Panc1 (cell line): ENCODE measurements around the gene PTPRF. TPM values are rescaled to one million over a fixed set of nuclear protein-coding genes. Genes with fewer than 3 reads are reported as not detected.

ENCODE experiments used
- ATAC-seq: fragments of 200-7000 bp; cut with Tn5 transposase; 2 replicates; pipeline ENCODE4 v1.9.1; 2020; ENCODE audit warnings: mild to moderate bottlenecking, moderate library complexity
- BruUV-seq: library from RNA; stranded (reverse); fragments of 400-500 nt; replicated peaks from 2 replicates; lab custom pipeline; 2021; lab: Mats Ljungman, UMichigan
- CTCF ChIA-PET: fragments of 300-600 bp; sonication (Branson Sonifier 250); formaldehyde crosslinking; loops from one replicate; lab custom pipeline; 2022; ENCODE audit warnings: antibody characterized with exemption; lab: Charles Lee
- POLR2A ChIA-PET: fragments of 300-600 bp; sonication (Branson Sonifier 250); formaldehyde crosslinking; loops from one replicate; lab custom pipeline; 2022; ENCODE audit warnings: antibody characterized with exemption; lab: Charles Lee
- DNase-seq: peaks from one replicate; pipeline ENCODE4 v3.0.0-alpha.2; 2010; ENCODE audit warnings: low read depth, low spot score
- H3K27ac ChIP-seq: 2 replicates; pipeline ENCODE4 v1.5.1; 2011; ENCODE audit warnings: mild to moderate bottlenecking, low read length, inconsistent platforms
- H3K27me3 ChIP-seq: fragments of 200-500 bp; sonication (Bioruptor generic); 2 replicates; pipeline ENCODE4 v1.6.0; 2014; ENCODE audit warnings: low read length, inconsistent platforms; ENCODE audit not compliant: control insufficient read depth, insufficient read depth
- H3K36me3 ChIP-seq: fragments of 200-500 bp; sonication (Bioruptor generic); 2 replicates; pipeline ENCODE4 v1.5.1; 2014; ENCODE audit warnings: inconsistent platforms, mild to moderate bottlenecking, low read length, moderate library complexity; ENCODE audit not compliant: control insufficient read depth, insufficient read depth
- H3K4me1 ChIP-seq: 2 replicates; pipeline ENCODE4 v1.5.1; 2011; ENCODE audit warnings: inconsistent platforms, mild to moderate bottlenecking, low read length, moderate library complexity; ENCODE audit not compliant: control insufficient read depth, insufficient read depth
- H3K4me3 ChIP-seq, 2 experiments: 2 replicates each; pipeline ENCODE4 v1.5.1; 2011 to 2012; ENCODE audit warnings: low read depth in 2 of 2, low read length in 2 of 2, mild to moderate bottlenecking in 2 of 2, inconsistent platforms in 1 of 2, moderate library complexity in 1 of 2
- H3K9me3 ChIP-seq: fragments of 200-500 bp; sonication (Bioruptor generic); 2 replicates; pipeline ENCODE4 v1.5.1; 2014; ENCODE audit warnings: low read depth, mild to moderate bottlenecking, inconsistent platforms, low read length, moderate library complexity; ENCODE audit not compliant: control insufficient read depth, insufficient read depth
- CTCF ChIP-seq: fragments of 450-650 bp; IDR thresholded peaks from 2 replicates; pipeline ENCODE4 v1.5.1; 2017; ENCODE audit warnings: mild to moderate bottlenecking
- POLR2AphosphoS5 ChIP-seq: IDR thresholded peaks from 2 replicates; pipeline ENCODE4 v1.6.1; 2012; ENCODE audit warnings: mild to moderate bottlenecking, low read depth, low read length, moderate library complexity
- SIN3A ChIP-seq: IDR thresholded peaks from 2 replicates; pipeline ENCODE4 v1.6.1; 2012; ENCODE audit warnings: low read depth, mild to moderate bottlenecking, low read length, moderate library complexity, borderline replicate concordance; ENCODE audit not compliant: insufficient read depth
- TCF7L2 ChIP-seq: IDR thresholded peaks from 2 replicates; pipeline ENCODE4 v1.6.1; 2011; ENCODE audit warnings: mild to moderate bottlenecking, low read depth, low read length, inconsistent platforms
- in situ Hi-C: cut with HindIII; loops from 2 replicates; pipeline ENCODE4 v1.10.0; 2016; ENCODE audit warnings: low sequenced_read_pairs, low pct_unique_long_range_greater_than_20kb
- intact Hi-C: fragments of 100-400 bp; cut with micrococcal nuclease; formaldehyde crosslinking; loops from one replicate; pipeline ENCODE4 v1.10.0; 2022; ENCODE audit not compliant: unreplicated experiment
- total RNA-seq: library from RNA; stranded (reverse); gene quantifications from one replicate; pipeline ENCODE4 v1.2.1, GENCODE V29; 2021; ENCODE audit not compliant: unreplicated experiment
- TF ChIP-seq, protein P1 (sequence below), 2 experiments: IDR thresholded peaks; 2 replicates each; pipeline ENCODE4 v1.6.1; 2011 to 2012; ENCODE audit warnings: low read depth in 2 of 2, control low read depth in 1 of 2, low read length in 1 of 2, mild to moderate bottlenecking in 1 of 2, moderate library complexity in 1 of 2; ENCODE audit not compliant: insufficient read depth in 1 of 2

PTPRF gene
- total RNA-seq, 1 experiment from 2014 or later, result 77.5 TPM

GRCh38 chr1:43622901-43623780 is 92.5 kb downstream of the PTPRF start:
- no peaks in the 10 kb centered on the region for H3K4me1 ChIP-seq
- BruUV-seq, result TSS peak; percentile 96
- POLR2A ChIA-PET, result no interaction called here
- ATAC-seq (no peak), DNase-seq (no peak)
- TF ChIP-seq POLR2AphosphoS5, result no peak
- TF ChIP-seq, protein P1, sequence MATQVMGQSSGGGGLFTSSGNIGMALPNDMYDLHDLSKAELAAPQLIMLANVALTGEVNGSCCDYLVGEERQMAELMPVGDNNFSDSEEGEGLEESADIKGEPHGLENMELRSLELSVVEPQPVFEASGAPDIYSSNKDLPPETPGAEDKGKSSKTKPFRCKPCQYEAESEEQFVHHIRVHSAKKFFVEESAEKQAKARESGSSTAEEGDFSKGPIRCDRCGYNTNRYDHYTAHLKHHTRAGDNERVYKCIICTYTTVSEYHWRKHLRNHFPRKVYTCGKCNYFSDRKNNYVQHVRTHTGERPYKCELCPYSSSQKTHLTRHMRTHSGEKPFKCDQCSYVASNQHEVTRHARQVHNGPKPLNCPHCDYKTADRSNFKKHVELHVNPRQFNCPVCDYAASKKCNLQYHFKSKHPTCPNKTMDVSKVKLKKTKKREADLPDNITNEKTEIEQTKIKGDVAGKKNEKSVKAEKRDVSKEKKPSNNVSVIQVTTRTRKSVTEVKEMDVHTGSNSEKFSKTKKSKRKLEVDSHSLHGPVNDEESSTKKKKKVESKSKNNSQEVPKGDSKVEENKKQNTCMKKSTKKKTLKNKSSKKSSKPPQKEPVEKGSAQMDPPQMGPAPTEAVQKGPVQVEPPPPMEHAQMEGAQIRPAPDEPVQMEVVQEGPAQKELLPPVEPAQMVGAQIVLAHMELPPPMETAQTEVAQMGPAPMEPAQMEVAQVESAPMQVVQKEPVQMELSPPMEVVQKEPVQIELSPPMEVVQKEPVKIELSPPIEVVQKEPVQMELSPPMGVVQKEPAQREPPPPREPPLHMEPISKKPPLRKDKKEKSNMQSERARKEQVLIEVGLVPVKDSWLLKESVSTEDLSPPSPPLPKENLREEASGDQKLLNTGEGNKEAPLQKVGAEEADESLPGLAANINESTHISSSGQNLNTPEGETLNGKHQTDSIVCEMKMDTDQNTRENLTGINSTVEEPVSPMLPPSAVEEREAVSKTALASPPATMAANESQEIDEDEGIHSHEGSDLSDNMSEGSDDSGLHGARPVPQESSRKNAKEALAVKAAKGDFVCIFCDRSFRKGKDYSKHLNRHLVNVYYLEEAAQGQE (IDR thresholded peaks at IDR 0.05; ENCODE audit: insufficient read depth in 1 of 2, low read depth in 2 of 2, low read length in 1 of 2), result no peak
- no peak for TF ChIP-seq CTCF
- TF ChIP-seq TCF7L2, result no peak
- TF ChIP-seq SIN3A, result no peak
- no peaks in the 10 kb centered on the region for H3K27me3 ChIP-seq
- in situ Hi-C loops (no loop called here), intact Hi-C loops (no loop called here)
- no peaks in the 10 kb centered on the region for H3K36me3 ChIP-seq
- CTCF ChIA-PET, result no interaction called here
- no peak overlapping the region for H3K4me3 ChIP-seq
- H3K27ac ChIP-seq, result no peak overlapping the region
- no peaks in the 10 kb centered on the region for H3K9me3 ChIP-seq

DNA sequence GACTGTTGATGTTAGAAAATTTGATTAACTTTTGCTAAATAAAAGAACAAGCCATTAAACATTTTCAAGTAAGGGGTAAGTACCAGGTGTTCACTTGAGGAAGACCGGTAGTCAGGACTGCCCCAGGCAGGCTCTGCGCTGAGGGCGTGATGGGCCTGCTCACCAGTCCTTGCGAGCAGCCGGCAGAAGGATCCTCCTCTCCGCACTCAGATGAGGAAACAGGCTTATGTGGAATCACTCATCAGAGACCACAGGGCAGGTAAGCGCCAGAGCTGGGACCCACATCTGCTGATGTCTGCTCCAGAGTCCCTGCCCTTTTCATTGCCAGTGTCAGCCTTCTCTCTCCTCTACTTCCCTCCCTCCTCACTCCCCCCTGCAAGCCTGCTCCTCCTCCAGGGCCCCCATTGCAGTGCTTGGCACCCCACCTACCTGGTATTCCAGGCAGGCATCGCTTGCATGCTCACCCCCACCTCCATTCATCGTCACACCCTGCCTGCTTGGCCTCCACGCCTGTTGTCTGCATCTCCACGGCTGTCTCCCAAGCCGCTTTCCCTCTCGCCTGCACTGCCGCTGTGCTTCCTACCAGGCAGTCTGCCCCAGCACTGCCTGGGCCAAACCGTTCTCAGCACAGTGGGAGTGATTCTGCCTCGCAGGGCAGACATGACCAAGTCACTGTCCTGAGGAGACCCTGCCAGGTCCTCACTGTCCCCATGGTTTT is 94.5 kb downstream of the PTPRF start:
- no peak for ATAC-seq

More for the DNA sequence above, 94.5 kb downstream of the PTPRF start:
- no peak for DNase-seq
- intact Hi-C loops (no loop called here), in situ Hi-C loops (no loop called here)
- no peaks in the 10 kb centered on the region for H3K36me3 ChIP-seq
- ChIA-PET POLR2A (no interaction called here), CTCF (no interaction called here)
- H3K27ac ChIP-seq, result no peak overlapping the region
- no TSS peak for BruUV-seq
- no peak overlapping the region for H3K4me3 ChIP-seq
- no peaks in the 10 kb centered on the region for H3K9me3 ChIP-seq
- no peaks in the 10 kb centered on the region for H3K27me3 ChIP-seq
- TF ChIP-seq SIN3A (no peak), TCF7L2 (no peak), POLR2AphosphoS5 (no peak), CTCF (no peak)
- TF ChIP-seq, protein P1 (IDR thresholded peaks at IDR 0.05; ENCODE audit: insufficient read depth in 1 of 2, low read depth in 2 of 2, low read length in 1 of 2), result no peak
- no peaks in the 10 kb centered on the region for H3K4me1 ChIP-seq
